B cell (primary cell): ENCODE measurements around the gene MAML3. TPM values are rescaled to one million over a fixed set of nuclear protein-coding genes. Genes with fewer than 3 reads are reported as not detected.

Source experiments
- ATAC-seq: fragments of 200-7000 bp; cut with Tn5 transposase; one replicate; pipeline ENCODE4 v1.10.0; 2021; ENCODE audit warnings: low read depth, mild to moderate bottlenecking, moderate number of reproducible peaks, moderate library complexity
- CTCF ChIA-PET: fragments of 350-600 bp; sonication (Branson Sonifier 250); formaldehyde crosslinking; loops from one replicate; lab custom pipeline; 2021; ENCODE audit warnings: antibody characterized with exemption, inconsistent platforms; lab: Charles Lee
- POLR2A ChIA-PET: fragments of 350-600 bp; sonication (Branson Sonifier 250); formaldehyde crosslinking; loops from one replicate; lab custom pipeline; 2021; ENCODE audit warnings: antibody characterized with exemption; lab: Charles Lee
- DNase-seq: peaks from one replicate; pipeline ENCODE4 v3.0.0; 2013
- H2AFZ ChIP-seq: 2 replicates; pipeline ENCODE4 v1.6.1; 2012; ENCODE audit warnings: mild to moderate bottlenecking, low read depth, low read length; ENCODE audit not compliant: insufficient read depth, poor library complexity, severe bottlenecking
- H3K27ac ChIP-seq, 2 donors: 1 replicate in 1 of 2; 2 replicates in 1 of 2; pipeline ENCODE4 v1.5.1; 2012 to 2013; ENCODE audit warnings: low read length in 2 of 2, mild to moderate bottlenecking in 2 of 2, moderate library complexity in 1 of 2
- H3K27me3 ChIP-seq, 4 experiments: fragments of 200-600 bp in 1 of 4; sonication (generic) in 1 of 4; replicated peaks in 1 of 4; 1 replicate in 2 of 4; 2 replicates in 2 of 4; pipeline versions ENCODE4 v1.6.1 to v1.7.0; 2013 to 2016; ENCODE audit warnings: low read length in 3 of 4, mild to moderate bottlenecking in 2 of 4, mixed read lengths in 1 of 4, moderate library complexity in 1 of 4; ENCODE audit not compliant: insufficient read depth in 4 of 4, control insufficient read depth in 3 of 4; ENCODE audit errors: control extremely low read depth in 1 of 4
- H3K36me3 ChIP-seq, 2 experiments: replicated peaks in 1 of 2; 1 replicate in 1 of 2; 2 replicates in 1 of 2; pipeline versions ENCODE4 v1.6.1 to v1.7.1; 2013; ENCODE audit warnings: low read length in 1 of 2; ENCODE audit not compliant: insufficient read depth in 2 of 2, control insufficient read depth in 1 of 2; ENCODE audit errors: control extremely low read depth in 1 of 2, extremely low read depth in 1 of 2
- H3K4me1 ChIP-seq, 2 donors: fragments of 200-600 bp in 1 of 2; sonication (generic) in 1 of 2; 1 replicate in 1 of 2; 2 replicates in 1 of 2; pipeline versions ENCODE4 v1.5.1 to v1.6.1; 2013 to 2017; ENCODE audit warnings: low read length in 2 of 2; ENCODE audit not compliant: control insufficient read depth in 2 of 2, insufficient read depth in 2 of 2
- H3K4me2 ChIP-seq: replicated peaks from 2 replicates; pipeline ENCODE3; 2012; ENCODE audit warnings: mild to moderate bottlenecking, low read depth, low read length; ENCODE audit not compliant: poor library complexity, severe bottlenecking
- H3K4me3 ChIP-seq, 5 experiments: fragments of 200-600 bp in 1 of 5; sonication (generic) in 1 of 5; 1 replicate in 3 of 5; 2 replicates in 2 of 5; pipeline versions ENCODE4 v1.5.1 to v1.7.0; 2011 to 2016; ENCODE audit warnings: low read length in 4 of 5, mild to moderate bottlenecking in 4 of 5, low read depth in 2 of 5, control low read depth in 1 of 5, moderate library complexity in 1 of 5; ENCODE audit not compliant: insufficient read depth in 1 of 5; ENCODE audit errors: control extremely low read depth in 1 of 5, extremely low read depth in 1 of 5
- H3K79me2 ChIP-seq: fragments of 200-600 bp; sonication (generic); one replicate; pipeline ENCODE4 v1.6.0; 2016; ENCODE audit warnings: low read length; ENCODE audit not compliant: control insufficient read depth, insufficient read depth
- H3K9ac ChIP-seq: fragments of 200-600 bp; sonication (generic); 2 replicates; pipeline ENCODE4 v1.6.1; 2017; ENCODE audit warnings: mild to moderate bottlenecking, low read length, moderate library complexity
- H3K9me3 ChIP-seq, 3 donors: one replicate each; pipeline versions ENCODE4 v1.6.1 to v1.7.1; 2013; ENCODE audit warnings: low read length in 2 of 3; ENCODE audit not compliant: control insufficient read depth in 2 of 3, insufficient read depth in 1 of 3; ENCODE audit errors: control extremely low read depth in 1 of 3
- H4K20me1 ChIP-seq: 2 replicates; pipeline ENCODE4 v1.6.0; 2012; ENCODE audit warnings: mild to moderate bottlenecking, low read length; ENCODE audit not compliant: insufficient read depth, control insufficient read depth, poor library complexity, severe bottlenecking
- H3K27ac Mint-ChIP-seq: one replicate; pipeline ENCODE4 v1.8.0; 2021; ENCODE audit warnings: mixed read lengths
- H3K27me3 Mint-ChIP-seq: one replicate; pipeline ENCODE4 v1.8.0; 2021; ENCODE audit warnings: mixed read lengths
- H3K4me1 Mint-ChIP-seq: one replicate; pipeline ENCODE4 v1.8.0; 2021; ENCODE audit warnings: mixed read lengths
- H3K4me3 Mint-ChIP-seq: one replicate; pipeline ENCODE4 v1.8.0; 2021; ENCODE audit warnings: mixed read lengths
- H3K9me3 Mint-ChIP-seq: one replicate; pipeline ENCODE4 v1.8.0; 2022; ENCODE audit warnings: mixed read lengths; ENCODE audit not compliant: insufficient read depth
- CTCF ChIP-seq: fragments of 200-600 bp; IDR thresholded peaks from one replicate; pipeline ENCODE4 v1.8.0; 2022; ENCODE audit warnings: antibody characterized with exemption, mild to moderate bottlenecking
- EZH2 ChIP-seq: IDR thresholded peaks from 2 replicates; pipeline ENCODE4 v1.6.1; 2012; ENCODE audit warnings: borderline replicate concordance, low read depth, mild to moderate bottlenecking, moderate library complexity, low read length; ENCODE audit not compliant: insufficient read depth, poor library complexity, severe bottlenecking
- WGBS: methylation state at CpG from one replicate; pipeline ENCODE4 v1.1.5; 2013; ENCODE audit warnings: missing lambda C conversion rate; ENCODE audit not compliant: insufficient coverage; 5-methylcytosine and 5-hydroxymethylcytosine counted together
- intact Hi-C: fragments of 100-400 bp; cut with micrococcal nuclease; formaldehyde crosslinking; loops from one replicate; pipeline ENCODE4 v1.10.0; 2022
- polyA plus RNA-seq: library from polyadenylated mRNA; depleted of rRNA; stranded (reverse); fragments of >200 nt; gene quantifications from 2 replicates; pipeline ENCODE4 v1.2.3, GENCODE V29; 2012
- total RNA-seq, 2 donors: library from RNA; stranded (reverse); fragments of 120-200 nt in 1 of 2; gene quantifications; 1 replicate in 1 of 2; 2 replicates in 1 of 2; pipeline versions ENCODE4 v1.2.3 to v1.2.4, GENCODE V29; 2013 to 2022

Gene MAML3
- total and polyA plus RNA-seq, 2 donors (not counting 1 experiment from before 2014, with no cell fraction given): 0.94 to 5.3 TPM

DNA sequence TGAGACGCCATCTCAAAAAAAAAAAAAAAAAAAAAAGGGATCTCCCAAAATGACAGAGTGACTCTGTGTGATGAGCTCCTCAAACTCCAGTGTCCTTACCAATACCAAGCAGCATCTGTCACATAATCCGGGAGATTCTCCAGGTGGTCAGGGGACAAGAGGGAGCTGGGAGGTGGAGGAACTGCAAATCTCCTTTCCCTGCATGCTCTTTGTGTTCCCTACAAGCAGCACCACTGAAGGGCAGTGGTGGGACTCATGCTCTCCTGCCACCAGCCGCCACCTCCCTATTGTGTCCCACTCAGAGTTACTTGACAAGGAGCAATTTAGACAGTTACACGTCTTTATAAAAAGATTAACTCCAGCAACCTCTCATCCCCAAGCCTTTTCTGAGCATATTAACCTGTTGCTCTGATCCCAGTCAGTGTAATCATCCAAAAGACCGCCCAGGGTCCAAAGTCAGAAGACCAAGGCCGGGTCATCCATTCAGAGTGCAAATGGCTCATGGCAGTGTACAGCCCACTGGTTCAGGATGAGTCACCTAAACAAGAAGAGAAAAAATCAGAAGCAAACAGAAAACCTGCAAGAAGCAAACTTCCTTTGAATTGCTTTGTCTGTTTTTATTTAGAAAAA, 464.8 kb downstream of the MAML3 start:
- no peak overlapping the region for H3K9ac ChIP-seq
- POLR2A ChIA-PET: no interaction called here

More for the DNA sequence above, 464.8 kb downstream of the MAML3 start:
- H3K4me1 Mint-ChIP-seq: peaks cover 4% of the 10 kb centered on the region
- H3K9me3 Mint-ChIP-seq: no peaks in the 10 kb centered on the region
- ATAC-seq: no peak
- H3K4me1 ChIP-seq: peaks cover 0 to 4% of the 10 kb centered on the region in 2 donors
- no peak for TF ChIP-seq EZH2
- no peak for TF ChIP-seq CTCF
- H3K4me3 Mint-ChIP-seq: no peak overlapping the region
- H3K36me3 ChIP-seq: no peaks in the 10 kb centered on the region
- H3K27ac Mint-ChIP-seq: no peak overlapping the region
- H3K4me2 ChIP-seq: no peak overlapping the region
- DNase-seq: no peak
- H3K9me3 ChIP-seq: no peaks in the 10 kb centered on the region
- CTCF ChIA-PET: interaction anchor here (0.6 kb wide), 1 partner anchor 16 kb away, joined by 3 read pairs; no protein-coding TSS in a partner anchor
- H3K27me3 Mint-ChIP-seq: no peaks in the 10 kb centered on the region
- H3K4me3 ChIP-seq: no peak overlapping the region
- H3K27me3 ChIP-seq: no peaks in the 10 kb centered on the region
- no peaks in the 10 kb centered on the region for H4K20me1 ChIP-seq
- no peaks in the 10 kb centered on the region for H3K79me2 ChIP-seq
- 95% methylated on average over 5 of the region's 6 CpGs for WGBS
- H3K27ac ChIP-seq: no peak overlapping the region
- intact Hi-C loops: no loop called here
- no peak overlapping the region for H2AFZ ChIP-seq
